HG03354 (cell line): ENCODE results near the gene ANKFN1.
"Not testable (repeated sequence)": the region's sequence is repeated elsewhere in the genome, so short reads cannot be mapped to it uniquely, and the experiment has no call there.

Experiments used
- ATAC-seq: cut with Tn5 transposase; IDR thresholded peaks from one replicate; pipeline ENCODE4 v1.9.1; 2021; ENCODE audit warnings: mild to moderate bottlenecking; ENCODE audit not compliant: unreplicated experiment, poor library complexity, severe bottlenecking

ANKFN1 gene

GRCh38 chr17:56317351-56318208 is 164.3 kb downstream of the ANKFN1 start:
- no peak for ATAC-seq

GRCh38 chr17:56319531-56319930 is 166.3 kb downstream of the ANKFN1 start:
- ATAC-seq = peak; percentile 75

GRCh38 chr17:56320443-56320842 is 167.2 kb downstream of the ANKFN1 start:
- ATAC-seq = no peak

- ATAC-seq = no peak
Measured at GRCh38 chr17:56322991-56323390, 169.7 kb downstream of the ANKFN1 start.

GRCh38 chr17:56324676-56325075 is 171.4 kb downstream of the ANKFN1 start:
- no peak for ATAC-seq

- no peak for ATAC-seq
Measured at GRCh38 chr17:56325313-56326000, 172.2 kb downstream of the ANKFN1 start.

GRCh38 chr17:56326001-56326359 is 172.7 kb downstream of the ANKFN1 start:
- no peak for ATAC-seq

GRCh38 chr17:56347639-56348038 is 194.4 kb downstream of the ANKFN1 start:
- ATAC-seq = no peak

GRCh38 chr17:56350592-56350991 is 197.3 kb downstream of the ANKFN1 start:
- ATAC-seq = no peak

GRCh38 chr17:56351675-56352074 is 198.4 kb downstream of the ANKFN1 start:
- no peak for ATAC-seq

GRCh38 chr17:56358651-56359050 is 205.4 kb downstream of the ANKFN1 start:
- no peak for ATAC-seq

GRCh38 chr17:56359518-56359917 is 206.2 kb downstream of the ANKFN1 start:
- ATAC-seq = no peak

GRCh38 chr17:56367366-56367765 is 214.1 kb downstream of the ANKFN1 start:
- ATAC-seq = no peak

- ATAC-seq = no peak
Measured at GRCh38 chr17:56373981-56374833, 220.9 kb downstream of the ANKFN1 start.

GRCh38 chr17:56389356-56389755 is 236.1 kb downstream of the ANKFN1 start:
- ATAC-seq = no peak

GRCh38 chr17:56392321-56392720 is 239.0 kb downstream of the ANKFN1 start:
- no peak for ATAC-seq

GRCh38 chr17:56393156-56393555 is 239.9 kb downstream of the ANKFN1 start:
- no peak for ATAC-seq

GRCh38 chr17:56395787-56396186 is 242.5 kb downstream of the ANKFN1 start:
- no peak for ATAC-seq

- ATAC-seq = no peak
Measured at GRCh38 chr17:56407086-56407485, 253.8 kb downstream of the ANKFN1 start.

- ATAC-seq = not testable (repeated sequence)
Measured at GRCh38 chr17:56412356-56412755, 259.1 kb downstream of the ANKFN1 start.
